ENCODE data around the gene EVI5.

Gene EVI5

GRCh38 chr1:92784639-92785500, at the start of gene EVI5:
EVI5 (minus strand) TSS chr1:92785108; CDS start chr1:92736546, 48,562 bp downstream.
- DNase-seq: peak; percentile 15

GRCh38 chr1:92834617-92835016, 49.7 kb upstream of the EVI5 start:
- no peak for DNase-seq

- DNase-seq: no peak
These were observed 48.9 kb upstream of the EVI5 start for GRCh38 chr1:92833840-92834239.

GRCh38 chr1:92832537-92833114, 47.7 kb upstream of the EVI5 start:
- no peak for DNase-seq

GRCh38 chr1:92831762-92832536, 47.0 kb upstream of the EVI5 start, which contains the start of gene RPL5:
RPL5 (plus strand) TSS chr1:92832040; CDS start chr1:92832115, 75 bp downstream.
- peak; percentile 95 for DNase-seq

- no peak for DNase-seq
These were observed 46.5 kb upstream of the EVI5 start for GRCh38 chr1:92831368-92831761.

- no peak for DNase-seq
These were observed 41.9 kb upstream of the EVI5 start for GRCh38 chr1:92826792-92827191.

GRCh38 chr1:92822879-92823278, 38.0 kb upstream of the EVI5 start:
- no peak for DNase-seq

GRCh38 chr1:92820551-92820950, 35.6 kb upstream of the EVI5 start:
- DNase-seq: no peak

DNA sequence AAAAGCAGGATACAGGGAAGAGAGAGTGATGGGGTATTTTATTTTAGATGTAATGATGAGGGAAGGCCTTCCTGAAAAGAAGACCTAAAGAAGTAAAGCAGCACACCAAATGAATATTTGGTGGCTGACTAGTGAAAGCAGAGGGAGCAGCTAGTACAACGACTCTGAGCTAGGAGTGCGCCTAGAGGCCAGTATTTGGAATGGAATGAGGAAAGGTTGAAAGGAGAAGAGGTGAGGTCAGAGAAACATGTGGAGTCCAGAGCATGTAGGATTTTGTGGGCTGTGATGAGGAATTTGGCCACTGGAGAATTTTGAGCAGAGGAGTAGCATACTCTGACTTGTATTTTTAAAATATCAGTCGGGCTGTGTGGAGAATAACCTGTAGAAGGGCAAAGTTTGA, 35.1 kb upstream of the EVI5 start:
- DNase-seq: no peak

DNA sequence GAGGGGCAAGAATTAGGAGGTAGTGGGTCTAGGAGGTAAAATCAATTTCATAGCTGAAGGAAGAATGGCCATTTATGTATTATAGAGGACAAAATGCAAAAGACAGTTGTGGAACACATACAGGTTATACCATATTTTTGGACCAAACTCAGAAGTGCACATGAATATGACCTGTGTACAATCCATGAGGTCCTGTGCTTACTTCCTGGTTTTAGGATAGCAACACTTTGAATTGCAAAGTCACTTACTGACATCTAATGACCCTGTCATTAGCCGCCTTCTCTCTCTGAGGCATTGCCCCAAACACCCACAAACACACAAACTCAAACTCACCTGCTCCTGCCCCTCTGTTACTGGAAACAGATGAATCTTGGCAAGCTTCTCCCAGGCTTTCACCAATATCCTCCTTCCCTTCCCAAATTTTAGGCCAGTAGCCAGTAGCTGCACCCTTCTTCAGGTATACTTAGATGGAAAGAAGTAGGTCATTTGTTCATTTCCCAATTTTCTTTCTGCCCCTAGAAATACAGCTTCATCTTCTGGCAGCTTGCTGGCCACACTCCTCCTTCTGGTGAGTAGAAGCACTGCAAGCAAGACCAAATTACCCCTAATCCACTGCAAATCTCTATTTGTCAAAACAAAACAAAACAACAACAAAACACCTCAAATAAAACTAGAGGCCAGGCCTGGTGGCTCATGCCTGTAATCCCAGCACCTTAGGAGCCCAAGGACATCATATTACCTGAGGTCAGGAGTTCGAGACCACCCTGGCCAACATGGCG, 33.3 kb upstream of the EVI5 start:
- no peak for DNase-seq

DNA sequence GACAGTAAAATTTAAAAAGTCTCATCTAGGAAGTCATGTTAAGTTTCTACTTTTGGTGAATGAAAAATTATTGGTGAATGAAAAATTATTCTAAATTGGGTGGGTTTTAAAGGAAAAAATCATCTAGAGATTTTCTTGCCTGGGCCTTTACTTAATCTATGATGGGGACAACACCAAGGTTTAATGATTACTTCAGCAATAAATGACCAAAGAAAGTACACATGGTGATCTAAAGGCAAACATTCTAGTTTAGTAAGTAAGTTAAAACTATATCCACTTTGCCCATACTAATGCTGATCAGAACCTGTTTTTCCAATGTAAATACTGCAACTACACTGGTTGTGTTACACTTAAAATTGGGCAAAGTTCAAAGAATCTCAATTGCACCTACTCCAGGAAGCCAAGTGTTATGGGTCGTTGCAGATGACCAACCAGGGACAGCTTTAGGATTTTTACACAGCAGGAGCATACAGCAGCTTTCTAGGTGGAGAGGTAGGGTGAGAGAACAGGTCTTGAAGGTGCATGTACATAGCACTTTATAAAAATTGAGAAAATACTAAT, 32.3 kb upstream of the EVI5 start:
- no peak for DNase-seq

GRCh38 chr1:92816732-92817131, 31.8 kb upstream of the EVI5 start:
- no peak for DNase-seq

GRCh38 chr1:92808381-92808780, 23.5 kb upstream of the EVI5 start:
- no peak for DNase-seq

DNA sequence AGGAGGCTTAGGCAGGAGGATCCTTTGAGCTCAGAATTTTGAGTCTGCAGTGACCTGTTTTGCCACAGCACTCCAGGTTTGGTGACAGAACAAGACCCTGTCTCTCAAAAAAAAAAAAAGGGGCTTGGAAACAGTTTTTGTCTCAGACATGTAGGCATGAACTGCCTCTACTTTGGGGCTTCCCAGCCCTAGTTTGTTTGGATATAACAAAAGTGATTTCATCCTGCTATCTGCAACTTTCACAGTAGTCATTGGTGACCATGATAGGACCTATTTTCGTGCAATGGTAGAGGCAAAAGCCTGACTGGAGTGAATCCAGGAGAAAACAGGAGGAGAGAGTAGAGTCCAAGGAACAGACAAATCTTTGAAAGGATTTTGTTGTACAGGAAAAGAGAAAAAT, 20.3 kb upstream of the EVI5 start:
- DNase-seq: no peak

DNA sequence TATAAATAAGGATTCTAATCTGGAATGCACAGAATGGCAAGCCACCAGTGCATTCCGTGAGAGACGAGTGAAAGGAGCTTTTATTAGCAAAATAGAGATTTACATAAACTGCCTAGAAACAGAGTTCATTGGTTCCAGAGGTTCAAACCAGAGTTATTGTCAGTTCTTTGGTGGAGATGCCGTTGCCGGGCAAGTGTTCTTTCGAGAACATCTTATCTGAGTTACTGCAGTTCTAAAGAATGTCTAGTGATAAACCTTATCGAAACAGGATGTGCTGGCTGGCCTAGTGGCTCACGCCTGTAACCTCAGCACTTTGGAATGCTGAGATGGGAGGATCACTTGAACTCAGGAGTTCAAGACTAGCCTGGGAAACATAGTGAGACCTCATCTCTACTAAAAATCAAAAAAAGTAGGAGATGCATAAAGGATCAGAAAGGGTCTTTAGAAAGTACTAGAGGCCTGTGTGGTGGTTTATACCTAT, 19.9 kb upstream of the EVI5 start:
- no peak for DNase-seq

- no peak for DNase-seq
These were observed 18.4 kb upstream of the EVI5 start for GRCh38 chr1:92803140-92803887.

DNA sequence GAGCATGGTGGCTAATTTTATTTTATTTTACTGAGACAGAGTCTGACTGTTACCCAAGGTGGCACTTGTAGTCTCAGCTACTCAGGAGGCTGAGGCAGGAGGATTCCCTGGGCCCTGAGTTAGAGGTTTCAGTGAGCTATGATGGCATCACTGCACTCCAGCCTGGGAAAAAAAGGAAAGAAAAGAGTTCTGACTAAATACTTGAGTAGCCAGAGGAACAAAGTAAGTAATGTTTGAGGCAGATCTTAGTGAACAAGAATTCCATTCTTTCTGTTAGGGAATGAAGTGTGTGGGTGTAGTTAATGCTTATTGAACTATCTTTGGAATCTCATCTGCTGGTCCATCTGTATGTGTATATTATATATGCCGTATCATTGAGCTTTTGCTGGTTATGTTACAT, 13.1 kb upstream of the EVI5 start:
- no peak for DNase-seq

DNA sequence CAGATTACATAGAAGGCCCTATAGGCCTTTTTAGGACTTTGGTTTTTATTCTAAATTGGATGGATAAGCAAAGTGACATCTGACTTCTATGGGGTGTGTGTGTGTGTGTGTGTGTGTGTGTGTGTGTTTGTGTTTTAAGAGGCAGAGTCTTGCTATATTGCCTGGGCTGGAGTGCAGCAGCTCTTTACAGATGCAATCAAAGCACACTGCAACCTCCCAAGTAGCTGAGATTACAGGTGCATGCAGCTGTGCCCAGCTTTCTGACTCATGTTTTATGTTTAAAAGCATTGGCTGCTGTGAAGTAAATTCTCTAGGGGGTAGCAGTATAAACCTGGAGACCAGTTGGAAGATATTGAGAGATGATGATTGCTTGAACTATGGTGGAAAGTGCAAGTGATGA, 12.4 kb upstream of the EVI5 start:
- DNase-seq: no peak

GRCh38 chr1:92795166-92795565, 10.3 kb upstream of the EVI5 start:
- no peak for DNase-seq

- no peak for DNase-seq
These were observed 7.5 kb upstream of the EVI5 start for GRCh38 chr1:92792340-92792782.
